GM06990 (cell line): ENCODE measurements around the gene BCORL1.

ENCODE experiments used
- DNase-seq: peaks from one replicate; pipeline ENCODE4 v3.0.0-alpha.2; 2011; ENCODE audit not compliant: insufficient read length; ENCODE audit errors: extremely low read depth
- H3K27me3 ChIP-seq: replicated peaks from 2 replicates; pipeline ENCODE4 v1.6.0; 2011; ENCODE audit warnings: low read length; ENCODE audit not compliant: control insufficient read depth, insufficient read depth
- H3K36me3 ChIP-seq: 2 replicates; pipeline ENCODE4 v1.5.1; 2011; ENCODE audit warnings: low read length; ENCODE audit not compliant: control insufficient read depth, insufficient read depth
- H3K4me3 ChIP-seq: replicated peaks from 2 replicates; pipeline ENCODE4 v1.5.1; 2011; ENCODE audit warnings: low read depth, mild to moderate bottlenecking, control low read depth, low read length
- CTCF ChIP-seq: IDR thresholded peaks from 2 replicates; pipeline ENCODE4 v1.5.1; 2011; ENCODE audit warnings: low read length, control low read depth, mild to moderate bottlenecking, inconsistent platforms; ENCODE audit not compliant: insufficient read depth, poor library complexity, severe bottlenecking

The BCORL1 gene

GRCh38 chrX:129980540-129981199 lies 1.8 kb upstream of the BCORL1 start:
- Histone ChIP-seq H3K4me3 (peak overlapping the region; percentile 54), H3K27me3 (no peaks in the 10 kb centered on the region; the same call in 1 of the 2 replicates)

GRCh38 chrX:129981200-129981553 lies 1.3 kb upstream of the BCORL1 start:
- DNase-seq, result no peak
- Histone ChIP-seq H3K27me3 (no peaks in the 10 kb centered on the region; the same call in 1 of the 2 replicates), H3K36me3 (no peaks in the 10 kb centered on the region), H3K4me3 (peak overlapping the region; percentile 54)
- TF ChIP-seq CTCF, result no peak

More at GRCh38 chrX:129980540-129981199, 1.8 kb upstream of the BCORL1 start:
- peak; percentile 30 for DNase-seq
- H3K36me3 ChIP-seq, result no peaks in the 10 kb centered on the region
- TF ChIP-seq CTCF, result no peak

DNA sequence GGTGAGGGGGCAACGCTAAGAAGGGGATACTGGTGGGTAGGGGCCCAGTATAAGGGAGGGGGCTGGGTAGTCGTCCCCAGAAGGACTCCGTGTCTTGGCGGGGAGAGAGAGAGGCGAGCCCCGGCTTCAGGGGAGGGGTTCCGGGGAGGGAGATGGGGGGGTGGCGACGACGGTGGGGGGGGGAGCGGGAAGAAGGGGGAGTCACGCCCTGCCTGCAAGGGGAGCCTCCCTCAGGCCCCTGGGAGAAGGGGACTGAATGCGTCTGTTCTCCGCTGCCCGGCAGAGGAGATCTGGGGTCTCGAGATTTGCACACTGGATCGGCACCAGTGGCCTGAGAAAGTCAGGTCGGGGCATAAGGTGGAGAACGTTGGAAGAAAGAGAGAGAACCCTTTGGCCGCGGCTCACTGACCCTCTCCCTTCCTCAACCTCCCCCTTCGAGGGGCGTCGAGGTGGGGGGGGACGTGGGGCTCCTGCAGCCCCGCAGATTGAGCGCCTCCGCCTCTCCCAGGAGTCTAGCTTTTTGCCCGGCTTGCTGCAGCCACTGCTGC lies 609 bp upstream of the BCORL1 start:
- Histone ChIP-seq H3K4me3 (peak overlapping the region; percentile 54), H3K36me3 (no peaks in the 10 kb centered on the region), H3K27me3 (no peaks in the 10 kb centered on the region; the same call in 1 of the 2 replicates)
- TF ChIP-seq CTCF, result no peak
- DNase-seq, result no peak

- no peak for TF ChIP-seq CTCF
- no peak overlapping the region for H3K4me3 ChIP-seq
- peak; percentile 16 for DNase-seq
- H3K36me3 ChIP-seq, result no peaks in the 10 kb centered on the region
- no peaks in the 10 kb centered on the region; the same call in 1 of the 2 replicates for H3K27me3 ChIP-seq
These were observed 1.2 kb downstream of the BCORL1 start for GRCh38 chrX:129983575-129984110.

- DNase-seq, result peak; percentile 18
- TF ChIP-seq CTCF, result no peak
- Histone ChIP-seq H3K36me3 (no peaks in the 10 kb centered on the region), H3K4me3 (peak overlapping the region; percentile 59; the same call in 1 of the 2 replicates), H3K27me3 (no peaks in the 10 kb centered on the region)
These were observed 1.9 kb downstream of the BCORL1 start for GRCh38 chrX:129984111-129984958.
